Measurements from ENCODE around the gene CHD1L. TPM values are rescaled to one million over a fixed set of nuclear protein-coding genes. Genes with fewer than 3 reads are reported as not detected.

The CHD1L gene
- total and polyA plus RNA-seq, 2 of the 4 experiments (the other 2 are of a cell fraction): 31.2 to 47.5 TPM

GRCh38 chr1:147202576-147202975 lies 39.9 kb upstream of the CHD1L start:
- Histone ChIP-seq H4K91ac (ENCODE audit: insufficient read depth, low read depth, low read length) (no peak overlapping the region), H3K56ac (ENCODE audit: extremely low read depth, insufficient read depth, low read length) (no peak overlapping the region), H3K4me1 (ENCODE audit: control insufficient read depth, insufficient read depth, low read length) (no peaks in the 10 kb centered on the region), H3K36me3 (ENCODE audit: control insufficient read depth, insufficient read depth, low read length) (no peaks in the 10 kb centered on the region), H2BK5ac (ENCODE audit: low read depth, low read length, poor library complexity, severe bottlenecking) (no peak overlapping the region), H3K14ac (replicated peaks; ENCODE audit: low read depth, low read length) (no peak overlapping the region), H2AK9ac (replicated peaks; ENCODE audit: low read depth, low read length, poor library complexity) (no peak overlapping the region), H3K27ac (ENCODE audit: insufficient read depth, low read length) (no peak overlapping the region), H3K4ac (ENCODE audit: low read depth, low read length) (no peak overlapping the region), H3K23ac (ENCODE audit: low read depth, low read length) (no peak overlapping the region), H3K4me2 (ENCODE audit: low read depth, low read length) (no peak overlapping the region), H3K79me1 (ENCODE audit: low read depth in 1 of 2, low read length in 2 of 2) (no peaks in the 10 kb centered on the region), H4K20me1 (ENCODE audit: insufficient read depth, low read length) (no peaks in the 10 kb centered on the region), H2BK120ac (ENCODE audit: low read depth, low read length) (no peak overlapping the region), H4K8ac (ENCODE audit: low read depth in 2 of 2, low read length in 2 of 2) (no peak overlapping the region), H2BK20ac (ENCODE audit: low read depth, low read length) (no peak overlapping the region), H4K5ac (ENCODE audit: low read depth, low read length) (no peak overlapping the region), H2BK15ac (ENCODE audit: low read depth, low read length) (no peak overlapping the region), H3K18ac (ENCODE audit: low read depth, low read length) (no peak overlapping the region), H2AK5ac (ENCODE audit: low read depth, low read length) (no peak overlapping the region), H2AFZ (replicated peaks; ENCODE audit: low read length, poor library complexity) (no peak overlapping the region), H3K9me1 (ENCODE audit: insufficient read depth, low read length) (no peaks in the 10 kb centered on the region), H3K27me3 (ENCODE audit: control insufficient read depth, insufficient read depth, low read length) (no peaks in the 10 kb centered on the region), H3K9ac (ENCODE audit: low read depth, low read length) (no peak overlapping the region), H3K4me3 (ENCODE audit: insufficient read depth, low read depth, low read length) (no peak overlapping the region), H3K9me3 (ENCODE audit: control insufficient read depth, insufficient read depth, low read length) (no peaks in the 10 kb centered on the region)
- no CpG with 5 or more reads among the region's 2 CpGs for WGBS, 2 experiments (ENCODE audit: extremely low coverage in 2 of 2, insufficient read length in 1 of 2)
- dilution Hi-C loops (cut with HindIII; ENCODE audit: low sequenced_read_pairs, unreplicated experiment) (no loop called here), intact Hi-C loops (cut with micrococcal nuclease) (no loop called here), in situ Hi-C loops (cut with MboI; ENCODE audit: low sequenced_read_pairs) (no loop called here)
- ChIA-PET POLR2A (ENCODE audit: unreplicated experiment) (no interaction called here), CTCF (no interaction called here)
- BruUV-seq (replicated peaks): no TSS peak
- DNase-seq: peak; percentile 21
- peak; percentile 70 for ATAC-seq (ENCODE audit: low read depth)
- TF ChIP-seq RAD21 (IDR thresholded peaks at IDR 0.05; ENCODE audit: low read length) (no peak), CEBPB (IDR thresholded peaks at IDR 0.05; ENCODE audit: low read depth, low read length) (no peak), NFE2L2 (IDR thresholded peaks at IDR 0.05; ENCODE audit: low read depth, low read length) (no peak), CTCF (conservative IDR thresholded peaks at IDR 0.05; ENCODE audit: low read depth, low read length) (no peak), MXI1 (IDR thresholded peaks at IDR 0.05; ENCODE audit: borderline replicate concordance, low read depth, low read length) (no peak), RFX5 (IDR thresholded peaks at IDR 0.05; ENCODE audit: low read depth, low read length) (no peak)
- TF ChIP-seq, protein P1, sequence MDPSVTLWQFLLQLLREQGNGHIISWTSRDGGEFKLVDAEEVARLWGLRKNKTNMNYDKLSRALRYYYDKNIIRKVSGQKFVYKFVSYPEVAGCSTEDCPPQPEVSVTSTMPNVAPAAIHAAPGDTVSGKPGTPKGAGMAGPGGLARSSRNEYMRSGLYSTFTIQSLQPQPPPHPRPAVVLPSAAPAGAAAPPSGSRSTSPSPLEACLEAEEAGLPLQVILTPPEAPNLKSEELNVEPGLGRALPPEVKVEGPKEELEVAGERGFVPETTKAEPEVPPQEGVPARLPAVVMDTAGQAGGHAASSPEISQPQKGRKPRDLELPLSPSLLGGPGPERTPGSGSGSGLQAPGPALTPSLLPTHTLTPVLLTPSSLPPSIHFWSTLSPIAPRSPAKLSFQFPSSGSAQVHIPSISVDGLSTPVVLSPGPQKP (IDR thresholded peaks at IDR 0.05; ENCODE audit: borderline replicate concordance, low read depth, low read length): no peak

All from IMR-90 (cell line).